ENCODE measurements around the gene SASH3.

The SASH3 gene

GRCh38 chrX:129746557-129747470, 32.9 kb upstream of the SASH3 start:
- TF ChIP-seq SP1 (IDR thresholded peaks at IDR 0.05) (no peak), TARDBP (IDR thresholded peaks at IDR 0.05) (no peak), ARNT (IDR thresholded peaks at IDR 0.05) (no peak), SUZ12 (IDR thresholded peaks at IDR 0.05) (no peak), L3MBTL2 (conservative IDR thresholded peaks at IDR 0.05) (no peak), ELF4 (IDR thresholded peaks at IDR 0.05) (no peak), FOXM1 (IDR thresholded peaks at IDR 0.05; ENCODE audit: borderline replicate concordance) (no peak), HDGF (IDR thresholded peaks at IDR 0.05; ENCODE audit: borderline replicate concordance) (no peak), ZNF384 (IDR thresholded peaks at IDR 0.05) (no peak), BHLHE40 (IDR thresholded peaks at IDR 0.05; ENCODE audit: borderline replicate concordance) (no peak), FOXK2 (IDR thresholded peaks at IDR 0.05) (no peak), CTBP1 (IDR thresholded peaks at IDR 0.05; ENCODE audit: borderline replicate concordance) (no peak), LEF1 (IDR thresholded peaks at IDR 0.05; ENCODE audit: borderline replicate concordance) (no peak), FOXA1 (IDR thresholded peaks at IDR 0.05) (no peak), NFRKB (IDR thresholded peaks at IDR 0.05) (no peak), PKNOX1 (IDR thresholded peaks at IDR 0.05) (no peak)
- DNase-seq (ENCODE audit: extremely low spot score): no peak
- ChIA-PET CTCF (interaction anchor here (0.9 to 1.0 kb wide), 2 partner anchors 130 to 138 kb away, joined by 3 read pairs; no protein-coding TSS in a partner anchor), POLR2A (no interaction called here)

- CTCF ChIA-PET: interaction anchor here (0.9 kb wide), 1 partner anchor 131 kb away, joined by 3 read pairs; no protein-coding TSS in a partner anchor
Observed at GRCh38 chrX:129747533-129747932, 32.2 kb upstream of the SASH3 start.

GRCh38 chrX:129748305-129748704, 31.4 kb upstream of the SASH3 start:
- TF ChIP-seq ZNF384 (IDR thresholded peaks at IDR 0.05) (no peak), LEF1 (IDR thresholded peaks at IDR 0.05; ENCODE audit: borderline replicate concordance) (no peak), HDGF (IDR thresholded peaks at IDR 0.05; ENCODE audit: borderline replicate concordance) (no peak), FOXM1 (IDR thresholded peaks at IDR 0.05; ENCODE audit: borderline replicate concordance) (no peak), SP1 (IDR thresholded peaks at IDR 0.05) (no peak), CTBP1 (IDR thresholded peaks at IDR 0.05; ENCODE audit: borderline replicate concordance) (no peak), NFRKB (IDR thresholded peaks at IDR 0.05) (no peak), ELF4 (IDR thresholded peaks at IDR 0.05) (no peak), BHLHE40 (IDR thresholded peaks at IDR 0.05; ENCODE audit: borderline replicate concordance) (no peak), ARNT (IDR thresholded peaks at IDR 0.05) (no peak), L3MBTL2 (conservative IDR thresholded peaks at IDR 0.05) (no peak), TARDBP (IDR thresholded peaks at IDR 0.05) (no peak), PKNOX1 (IDR thresholded peaks at IDR 0.05) (no peak), SUZ12 (IDR thresholded peaks at IDR 0.05) (no peak), FOXK2 (IDR thresholded peaks at IDR 0.05) (no peak), FOXA1 (IDR thresholded peaks at IDR 0.05) (no peak)
- CTCF ChIA-PET: no interaction called here
- no peak for DNase-seq (ENCODE audit: extremely low spot score)
- POLR2A ChIA-PET: no interaction called here

More at GRCh38 chrX:129747533-129747932, 32.2 kb upstream of the SASH3 start:
- no peak for DNase-seq (ENCODE audit: extremely low spot score)
- TF ChIP-seq CTBP1 (IDR thresholded peaks at IDR 0.05; ENCODE audit: borderline replicate concordance) (no peak), SP1 (IDR thresholded peaks at IDR 0.05) (no peak), FOXK2 (IDR thresholded peaks at IDR 0.05) (no peak), ARNT (IDR thresholded peaks at IDR 0.05) (no peak), NFRKB (IDR thresholded peaks at IDR 0.05) (no peak), L3MBTL2 (conservative IDR thresholded peaks at IDR 0.05) (no peak), FOXM1 (IDR thresholded peaks at IDR 0.05; ENCODE audit: borderline replicate concordance) (no peak), ZNF384 (IDR thresholded peaks at IDR 0.05) (no peak), BHLHE40 (IDR thresholded peaks at IDR 0.05; ENCODE audit: borderline replicate concordance) (no peak), ELF4 (IDR thresholded peaks at IDR 0.05) (no peak), SUZ12 (IDR thresholded peaks at IDR 0.05) (no peak), LEF1 (IDR thresholded peaks at IDR 0.05; ENCODE audit: borderline replicate concordance) (no peak), PKNOX1 (IDR thresholded peaks at IDR 0.05) (no peak), HDGF (IDR thresholded peaks at IDR 0.05; ENCODE audit: borderline replicate concordance) (no peak), TARDBP (IDR thresholded peaks at IDR 0.05) (no peak)
- POLR2A ChIA-PET: no interaction called here

GRCh38 chrX:129749069-129749468, 30.7 kb upstream of the SASH3 start:
- ChIA-PET CTCF (no interaction called here), POLR2A (no interaction called here)
- DNase-seq (ENCODE audit: extremely low spot score): no peak
- no peak for TF ChIP-seq ZNF384 (IDR thresholded peaks at IDR 0.05)
- TF ChIP-seq BHLHE40 (IDR thresholded peaks at IDR 0.05; ENCODE audit: borderline replicate concordance): no peak
- TF ChIP-seq L3MBTL2 (conservative IDR thresholded peaks at IDR 0.05): no peak
- TF ChIP-seq CTBP1 (IDR thresholded peaks at IDR 0.05; ENCODE audit: borderline replicate concordance): no peak
- TF ChIP-seq FOXA1 (IDR thresholded peaks at IDR 0.05): no peak
- TF ChIP-seq ARNT (IDR thresholded peaks at IDR 0.05): no peak
- TF ChIP-seq NFRKB (IDR thresholded peaks at IDR 0.05): no peak
- no peak for TF ChIP-seq HDGF (IDR thresholded peaks at IDR 0.05; ENCODE audit: borderline replicate concordance)
- TF ChIP-seq FOXK2 (IDR thresholded peaks at IDR 0.05): no peak
- TF ChIP-seq TARDBP (IDR thresholded peaks at IDR 0.05): no peak
- TF ChIP-seq ELF4 (IDR thresholded peaks at IDR 0.05): no peak
- TF ChIP-seq PKNOX1 (IDR thresholded peaks at IDR 0.05): no peak
- TF ChIP-seq LEF1 (IDR thresholded peaks at IDR 0.05; ENCODE audit: borderline replicate concordance): no peak
- TF ChIP-seq SP1 (IDR thresholded peaks at IDR 0.05): no peak
- TF ChIP-seq SUZ12 (IDR thresholded peaks at IDR 0.05): no peak
- TF ChIP-seq FOXM1 (IDR thresholded peaks at IDR 0.05; ENCODE audit: borderline replicate concordance): no peak
